ENCODE results near the gene SPATS2.

The SPATS2 gene

DNA sequence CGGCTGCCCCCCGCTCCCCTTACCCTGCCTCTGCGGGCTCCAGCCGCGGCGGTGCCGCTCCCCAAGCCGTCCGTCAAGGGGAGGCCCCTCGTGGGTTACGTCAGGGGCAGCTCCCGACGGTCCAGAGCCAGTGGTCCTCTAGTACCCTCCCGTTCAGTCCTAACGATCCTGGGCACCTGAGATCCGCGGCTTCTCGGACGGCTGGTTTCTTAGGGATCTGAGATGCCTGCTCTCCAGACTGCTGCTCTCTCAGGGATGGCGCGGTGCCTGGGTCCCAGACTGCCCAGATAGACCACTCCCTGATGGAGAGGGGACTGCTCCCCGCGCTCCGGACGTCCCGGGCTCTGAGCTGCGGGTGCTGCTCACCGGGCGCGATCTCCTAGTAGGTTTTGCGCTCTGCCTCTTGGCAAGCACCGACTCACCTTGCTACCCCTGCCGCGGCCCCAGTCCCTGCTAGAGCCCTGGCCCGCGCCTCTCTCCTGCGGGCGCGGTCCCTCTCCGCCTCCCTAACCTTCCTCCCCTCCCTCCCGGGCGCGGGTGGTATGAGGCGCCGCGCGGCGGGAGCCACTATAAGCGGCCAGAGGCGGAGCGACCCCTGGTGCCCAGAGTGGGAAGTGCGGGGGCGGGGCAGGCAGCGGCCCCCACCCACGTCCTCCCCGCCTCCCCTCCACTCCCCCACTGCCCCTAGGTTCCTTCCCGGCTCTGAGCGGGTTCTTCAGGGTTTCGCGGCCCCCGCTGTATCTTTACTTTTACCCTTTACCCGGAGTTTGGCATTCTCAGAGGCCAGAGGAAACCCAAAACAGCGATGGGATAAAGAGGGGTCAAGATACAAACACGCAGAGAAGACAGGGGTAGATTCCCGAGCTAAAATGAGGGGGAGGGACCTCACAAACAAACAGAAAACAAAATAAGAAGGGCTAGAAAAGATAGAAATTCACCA lies 30.3 kb upstream of the SPATS2 start, which contains the start of gene C1QL4:
Gene C1QL4 (minus strand): TSS at position 544 of the 940 bp plus-strand sequence. CDS start 711 bp downstream, outside the sequence.
- TF ChIP-seq, protein P1, sequence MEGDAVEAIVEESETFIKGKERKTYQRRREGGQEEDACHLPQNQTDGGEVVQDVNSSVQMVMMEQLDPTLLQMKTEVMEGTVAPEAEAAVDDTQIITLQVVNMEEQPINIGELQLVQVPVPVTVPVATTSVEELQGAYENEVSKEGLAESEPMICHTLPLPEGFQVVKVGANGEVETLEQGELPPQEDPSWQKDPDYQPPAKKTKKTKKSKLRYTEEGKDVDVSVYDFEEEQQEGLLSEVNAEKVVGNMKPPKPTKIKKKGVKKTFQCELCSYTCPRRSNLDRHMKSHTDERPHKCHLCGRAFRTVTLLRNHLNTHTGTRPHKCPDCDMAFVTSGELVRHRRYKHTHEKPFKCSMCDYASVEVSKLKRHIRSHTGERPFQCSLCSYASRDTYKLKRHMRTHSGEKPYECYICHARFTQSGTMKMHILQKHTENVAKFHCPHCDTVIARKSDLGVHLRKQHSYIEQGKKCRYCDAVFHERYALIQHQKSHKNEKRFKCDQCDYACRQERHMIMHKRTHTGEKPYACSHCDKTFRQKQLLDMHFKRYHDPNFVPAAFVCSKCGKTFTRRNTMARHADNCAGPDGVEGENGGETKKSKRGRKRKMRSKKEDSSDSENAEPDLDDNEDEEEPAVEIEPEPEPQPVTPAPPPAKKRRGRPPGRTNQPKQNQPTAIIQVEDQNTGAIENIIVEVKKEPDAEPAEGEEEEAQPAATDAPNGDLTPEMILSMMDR (IDR thresholded peaks at IDR 0.05; ENCODE audit: low read depth, low read length), result peak; percentile 85
- H3K4me3 ChIP-seq (replicated peaks in 1 of 2; ENCODE audit: low read depth in 2 of 2, low read length in 2 of 2), result peak within 1 kb of the TSS; percentile 43 to 45
- peak; percentile 66 to 72 for DNase-seq (ENCODE audit: low read depth in 2 of 2)

DNA sequence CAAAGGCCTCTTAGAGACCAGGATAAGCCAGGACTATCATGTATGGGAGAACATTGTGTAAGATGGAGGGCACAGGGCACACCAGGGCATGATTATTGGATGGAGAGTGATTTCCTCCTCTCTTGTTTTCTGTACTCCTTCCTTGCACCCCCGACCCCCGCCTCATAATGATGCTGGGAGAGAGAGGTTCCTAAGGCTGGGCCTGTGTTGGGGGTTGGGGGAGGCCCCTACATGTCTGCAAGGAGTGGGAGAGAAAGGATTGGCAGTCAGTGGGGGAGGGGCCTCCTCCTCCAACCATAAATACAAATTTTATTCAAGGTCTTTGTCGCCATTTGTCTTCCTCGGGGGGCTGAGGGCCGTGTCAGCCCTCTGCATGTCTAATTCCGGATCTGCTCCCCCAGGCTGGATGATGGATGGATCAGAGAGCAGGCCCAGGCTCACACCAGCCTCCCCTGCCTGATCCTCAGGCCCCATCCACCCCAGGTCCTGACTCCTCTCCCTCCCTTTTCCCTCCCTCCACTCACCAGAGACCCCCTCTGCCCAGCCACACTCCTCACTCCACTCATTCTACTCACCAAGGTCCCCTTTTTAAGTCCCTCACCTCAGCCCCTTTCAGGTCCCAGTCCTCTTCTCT lies 28.3 kb upstream of the SPATS2 start:
- no peak overlapping the region for H3K4me3 ChIP-seq (replicated peaks in 1 of 2; ENCODE audit: low read depth in 2 of 2, low read length in 2 of 2)
- no peak for DNase-seq (ENCODE audit: low read depth in 2 of 2)
- TF ChIP-seq, protein P1 (IDR thresholded peaks at IDR 0.05; ENCODE audit: low read depth, low read length), result no peak

DNA sequence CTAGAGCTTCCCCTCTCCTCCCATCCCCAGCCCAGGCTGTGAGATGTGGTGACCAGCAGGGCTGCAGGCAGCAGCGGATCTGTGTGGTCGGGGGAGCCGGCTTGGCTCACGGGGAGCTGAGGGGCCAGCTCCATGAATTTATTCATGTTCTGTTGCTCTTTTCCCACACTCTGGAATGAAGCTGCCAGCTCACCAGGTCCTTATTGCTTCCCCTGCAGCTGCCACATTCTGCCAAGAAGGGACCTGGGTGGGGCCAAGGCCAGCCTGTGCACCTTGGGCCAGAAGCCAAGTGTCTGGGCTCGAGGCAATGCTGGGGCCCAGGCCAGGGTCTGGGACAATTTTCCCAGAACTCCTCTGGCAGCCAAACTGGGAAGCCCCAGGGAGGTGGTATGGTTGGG lies 27.8 kb upstream of the SPATS2 start:
- TF ChIP-seq, protein P1 (IDR thresholded peaks at IDR 0.05; ENCODE audit: low read depth, low read length), result no peak
- no peak for DNase-seq (ENCODE audit: low read depth in 2 of 2)
- no peak overlapping the region for H3K4me3 ChIP-seq (replicated peaks in 1 of 2; ENCODE audit: low read depth in 2 of 2, low read length in 2 of 2)

DNA sequence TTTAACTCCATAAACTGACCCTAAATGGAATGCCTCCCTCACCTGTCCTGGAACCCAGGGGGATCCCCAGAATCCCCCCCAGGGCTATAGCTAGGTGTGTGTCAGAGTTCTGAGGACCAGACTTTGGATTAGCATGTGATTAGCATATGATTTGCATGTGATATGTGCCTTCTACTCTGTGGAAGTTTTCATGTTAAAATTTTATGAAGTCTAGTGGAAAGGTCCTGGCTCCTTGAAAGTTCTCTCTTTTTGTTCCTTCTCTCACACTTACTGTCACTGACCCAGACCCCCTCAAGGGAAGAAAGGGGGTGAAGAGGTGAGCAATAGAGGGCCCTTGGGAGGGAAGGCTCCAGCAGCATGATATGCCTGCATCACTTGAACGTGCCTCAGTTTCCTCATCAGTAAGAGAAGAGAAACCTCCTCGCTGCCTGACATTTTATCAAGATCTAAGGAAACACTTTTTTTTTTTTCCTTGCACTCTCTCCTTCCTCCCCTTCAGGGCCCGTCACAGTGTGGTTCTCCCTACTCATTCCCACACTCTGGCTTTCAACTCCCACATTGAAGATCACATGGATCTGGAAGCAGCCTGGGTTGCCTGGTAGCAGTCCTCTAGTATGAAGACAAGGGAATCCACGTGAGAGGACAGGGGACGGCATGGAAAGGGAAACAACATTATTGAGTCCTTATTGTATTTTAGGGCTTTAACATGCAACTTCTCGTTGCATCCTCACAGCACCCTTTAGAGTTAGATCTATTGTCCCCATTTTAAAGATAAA lies 27.0 kb upstream of the SPATS2 start:
- TF ChIP-seq, protein P1 (IDR thresholded peaks at IDR 0.05; ENCODE audit: low read depth, low read length), result no peak
- no peak overlapping the region for H3K4me3 ChIP-seq (replicated peaks in 1 of 2; ENCODE audit: low read depth in 2 of 2, low read length in 2 of 2)
- no peak for DNase-seq (ENCODE audit: low read depth in 2 of 2)

DNA sequence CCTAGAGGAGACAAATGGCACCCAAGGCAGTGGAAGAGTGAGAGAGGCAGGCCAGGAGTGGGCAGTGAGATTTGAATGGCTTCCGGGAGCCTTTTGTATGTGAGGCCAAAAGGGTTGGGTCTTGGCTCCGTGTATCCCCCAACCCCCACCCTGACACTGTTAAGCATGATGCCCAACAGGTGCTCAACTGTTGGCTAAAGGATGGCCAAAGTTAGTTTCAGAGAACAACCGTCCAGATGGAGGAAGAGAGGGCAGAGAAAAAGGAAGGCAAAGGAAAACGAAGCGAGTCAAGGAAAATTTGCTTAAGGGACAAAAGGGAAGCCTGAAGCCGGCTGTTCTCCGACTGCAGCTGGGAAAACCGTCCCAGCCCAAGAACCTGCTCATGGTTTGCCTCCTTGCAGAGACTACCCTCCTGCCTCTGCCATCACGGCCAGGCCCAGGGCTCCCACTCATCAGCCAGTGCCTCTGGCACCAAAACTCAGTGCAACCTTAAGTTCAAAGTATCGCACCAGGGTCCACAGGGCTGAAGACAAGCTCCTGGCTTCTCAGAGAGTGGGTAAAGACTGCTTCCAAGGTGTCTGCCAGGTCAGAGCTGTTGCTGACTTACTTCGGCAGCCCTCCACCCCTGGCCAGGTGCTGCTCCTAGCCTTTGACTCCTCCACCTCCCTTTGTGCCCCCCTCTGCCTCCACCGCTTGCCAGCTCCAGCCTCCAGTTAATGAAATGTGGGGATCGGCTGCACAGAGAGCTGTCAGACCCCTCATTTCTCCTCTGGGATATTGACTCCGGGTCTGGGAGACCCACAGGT lies 26.1 kb upstream of the SPATS2 start:
- TF ChIP-seq, protein P1 (IDR thresholded peaks at IDR 0.05; ENCODE audit: low read depth, low read length), result no peak
- DNase-seq (ENCODE audit: low read depth in 2 of 2), result no peak
- H3K4me3 ChIP-seq (replicated peaks in 1 of 2; ENCODE audit: low read depth in 2 of 2, low read length in 2 of 2), result no peak overlapping the region

DNA sequence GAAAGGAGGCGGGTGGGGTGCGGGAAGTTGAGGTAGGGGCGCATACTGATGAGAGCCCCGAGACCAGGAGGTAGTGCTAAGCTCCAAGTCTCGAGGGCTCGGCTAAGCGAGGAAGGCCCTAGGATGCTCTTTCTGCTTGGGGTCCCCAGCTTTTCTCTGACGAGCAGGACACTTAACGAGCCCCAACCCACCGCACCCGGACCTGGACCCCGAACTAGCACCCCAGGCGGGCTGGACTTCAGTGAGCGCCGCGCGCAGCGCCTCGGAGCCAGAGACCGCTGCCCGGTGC lies 25.5 kb upstream of the SPATS2 start:
- TF ChIP-seq, protein P1 (IDR thresholded peaks at IDR 0.05; ENCODE audit: low read depth, low read length), result no peak
- peak overlapping the region in 1 of 2 donors; percentile 49 for H3K4me3 ChIP-seq (replicated peaks in 1 of 2; ENCODE audit: low read depth in 2 of 2, low read length in 2 of 2)
- DNase-seq (ENCODE audit: low read depth in 2 of 2), result no peak
